Endothelial cell of umbilical vein (primary cell): ENCODE measurements around the gene GRIK3. TPM values are rescaled to one million over a fixed set of nuclear protein-coding genes. Genes with fewer than 3 reads are reported as not detected.

Experiments
- BruUV-seq: library from RNA; stranded (reverse); fragments of 400-500 nt; replicated peaks from 2 replicates; lab custom pipeline; 2021; lab: Mats Ljungman, UMichigan
- CTCF ChIA-PET: fragments of 300-600, 350-600 bp; sonication (Branson Sonifier 250); formaldehyde crosslinking; loops from one replicate; lab custom pipeline; 2021; ENCODE audit warnings: antibody characterized with exemption, inconsistent platforms; lab: Charles Lee
- POLR2A ChIA-PET: fragments of 300-600, 350-600 bp; sonication (Branson Sonifier 250); formaldehyde crosslinking; loops from one replicate; lab custom pipeline; 2021; ENCODE audit warnings: antibody characterized with exemption, inconsistent platforms; lab: Charles Lee
- DNase-seq: peaks from one replicate; pipeline ENCODE4 v3.0.0-alpha.2; 2011; ENCODE audit warnings: low read depth, low spot score
- FAIRE-seq: peaks from 2 replicates; lab custom pipeline; 2011; peaks lifted over from hg19 to GRCh38; lab: Jason Lieb, UNC
- H2AFZ ChIP-seq: 2 replicates; pipeline ENCODE4 v1.6.0; 2012; ENCODE audit warnings: low read depth, low read length, control low read depth, inconsistent platforms
- H3K27ac ChIP-seq: 2 replicates; pipeline ENCODE4 v1.5.1; 2011; ENCODE audit warnings: low read depth, mild to moderate bottlenecking, control low read depth, low read length, moderate library complexity; ENCODE audit not compliant: insufficient read depth
- H3K27me3 ChIP-seq, 2 experiments: 2 replicates each; pipeline versions ENCODE4 v1.6.0 to v1.6.1; 2011; ENCODE audit warnings: low read length in 2 of 2, mixed read lengths in 1 of 2; ENCODE audit not compliant: control insufficient read depth in 2 of 2, insufficient read depth in 2 of 2
- H3K36me3 ChIP-seq, 2 experiments: 2 replicates in 1 of 2; 3 replicates in 1 of 2; pipeline ENCODE4 v1.5.1; 2011; ENCODE audit warnings: low read length in 2 of 2, mild to moderate bottlenecking in 1 of 2, moderate library complexity in 1 of 2; ENCODE audit not compliant: control insufficient read depth in 2 of 2, insufficient read depth in 2 of 2; ENCODE audit errors: extremely low read depth in 1 of 2
- H3K4me1 ChIP-seq: 3 replicates; pipeline ENCODE4 v1.5.1; 2011; ENCODE audit warnings: mild to moderate bottlenecking, low read length; ENCODE audit not compliant: control insufficient read depth, insufficient read depth; ENCODE audit errors: extremely low read depth
- H3K4me2 ChIP-seq: 2 replicates; pipeline ENCODE4 v1.6.1; 2011; ENCODE audit warnings: low read length, control low read depth, mixed read lengths; ENCODE audit not compliant: insufficient read depth
- H3K4me3 ChIP-seq, 3 experiments: fragments of 200-600 bp in 1 of 3; sonication (generic), shearing (Covaris generic) in 1 of 3; replicated peaks in 1 of 3; 2 replicates each; pipeline ENCODE4 v1.5.1; 2011 to 2016; ENCODE audit warnings: control low read depth in 3 of 3, low read length in 3 of 3, mild to moderate bottlenecking in 2 of 3, inconsistent platforms in 1 of 3, low read depth in 1 of 3, moderate library complexity in 1 of 3; ENCODE audit not compliant: insufficient read depth in 1 of 3
- H3K79me2 ChIP-seq: 2 replicates; pipeline ENCODE4 v1.6.0; 2012; ENCODE audit warnings: low read length, inconsistent platforms; ENCODE audit not compliant: control insufficient read depth, insufficient read depth
- H3K9ac ChIP-seq: replicated peaks from 2 replicates; pipeline ENCODE3; 2011; ENCODE audit warnings: low read length, control low read depth; ENCODE audit not compliant: insufficient read depth; ENCODE audit errors: extremely low read depth
- H3K9me1 ChIP-seq: replicated peaks from 3 replicates; pipeline ENCODE4 v1.6.0; 2011; ENCODE audit warnings: mild to moderate bottlenecking, low read length; ENCODE audit not compliant: control insufficient read depth, insufficient read depth; ENCODE audit errors: extremely low read depth
- H3K9me3 ChIP-seq: replicated peaks from 2 replicates; pipeline ENCODE4 v1.5.1; 2012; ENCODE audit warnings: low read length, inconsistent platforms; ENCODE audit not compliant: control insufficient read depth, insufficient read depth
- H4K20me1 ChIP-seq: replicated peaks from 2 replicates; pipeline ENCODE3; 2011; ENCODE audit warnings: mild to moderate bottlenecking, low read length; ENCODE audit not compliant: control insufficient read depth, insufficient read depth; ENCODE audit errors: extremely low read depth
- EZH2 ChIP-seq: IDR thresholded peaks from 2 replicates; pipeline ENCODE4 v1.6.1; 2012; ENCODE audit warnings: borderline replicate concordance, low read depth, mild to moderate bottlenecking, moderate library complexity, low read length, inconsistent platforms; ENCODE audit not compliant: severe bottlenecking
- FOS ChIP-seq: IDR thresholded peaks from 2 replicates; pipeline ENCODE4 v1.6.1; 2011; ENCODE audit warnings: mild to moderate bottlenecking, low read length, moderate library complexity, borderline replicate concordance; ENCODE audit not compliant: insufficient read depth
- GATA2 ChIP-seq: IDR thresholded peaks from 2 replicates; pipeline ENCODE4 v1.7.0; 2011; ENCODE audit warnings: low read depth, mild to moderate bottlenecking, moderate library complexity, mixed read lengths, low read length; ENCODE audit not compliant: insufficient read length, insufficient read depth
- JUN ChIP-seq: IDR thresholded peaks from 2 replicates; pipeline ENCODE4 v1.6.1; 2011; ENCODE audit warnings: borderline replicate concordance, low read depth; ENCODE audit not compliant: insufficient read length, insufficient read depth
- MYC ChIP-seq: IDR thresholded peaks from one replicate; pipeline ENCODE4 v1.6.1; 2011; ENCODE audit warnings: mild to moderate bottlenecking, low read depth, low read length
- POLR2A ChIP-seq: IDR thresholded peaks from 2 replicates; pipeline ENCODE4 v1.6.1; 2012; ENCODE audit warnings: low read depth, mild to moderate bottlenecking, control low read depth, low read length
- POLR2AphosphoS5 ChIP-seq: IDR thresholded peaks from 2 replicates; pipeline ENCODE4 v1.6.1; 2012; ENCODE audit warnings: low read depth, mild to moderate bottlenecking, control low read depth, low read length, moderate library complexity; ENCODE audit not compliant: insufficient read depth
- dilution Hi-C: fragments of 300-500 bp; cut with MboI; formaldehyde crosslinking; loops from one replicate; pipeline ENCODE4 v1.15.0; 2019; ENCODE audit warnings: low sequenced_read_pairs; ENCODE audit not compliant: extremely low pct_ligation_motif_present
- intact Hi-C: fragments of 100-400 bp; cut with micrococcal nuclease; formaldehyde crosslinking; loops from one replicate; pipeline ENCODE4 v1.10.0; 2022
- polyA plus RNA-seq, 4 experiments: library from polyadenylated mRNA; depleted of rRNA in 3 of 4; stranded (reverse) in 3 of 4; unstranded in 1 of 4; fragments of >200 nt; gene quantifications; 2 replicates each; pipeline versions ENCODE4 v1.2.1 to v1.2.3, GENCODE V29; 2011 to 2012; ENCODE audit warnings: missing spikeins in 1 of 4
- total RNA-seq: library from RNA; stranded (reverse); gene quantifications from 2 replicates; pipeline ENCODE4 v1.2.3, GENCODE V29; 2021
- TF ChIP-seq, protein P1 (sequence below): IDR thresholded peaks from 2 replicates; pipeline ENCODE4 v1.6.1; 2011; ENCODE audit not compliant: insufficient read depth, insufficient read length
- TF ChIP-seq, protein P2 (sequence below), 2 donors: IDR thresholded peaks; 1 replicate in 1 of 2; 2 replicates in 1 of 2; pipeline ENCODE4 v1.5.1; 2011; ENCODE audit warnings: low read length in 2 of 2, mild to moderate bottlenecking in 2 of 2, moderate library complexity in 2 of 2, control low read depth in 1 of 2, inconsistent platforms in 1 of 2, low read depth in 1 of 2; ENCODE audit not compliant: insufficient read depth in 1 of 2; ENCODE audit errors: extremely low read depth in 1 of 2

The GRIK3 gene
- total and polyA plus RNA-seq, 2 donors (not counting 3 experiments of a cell fraction or from before 2014, with no cell fraction given), result not detected

DNA sequence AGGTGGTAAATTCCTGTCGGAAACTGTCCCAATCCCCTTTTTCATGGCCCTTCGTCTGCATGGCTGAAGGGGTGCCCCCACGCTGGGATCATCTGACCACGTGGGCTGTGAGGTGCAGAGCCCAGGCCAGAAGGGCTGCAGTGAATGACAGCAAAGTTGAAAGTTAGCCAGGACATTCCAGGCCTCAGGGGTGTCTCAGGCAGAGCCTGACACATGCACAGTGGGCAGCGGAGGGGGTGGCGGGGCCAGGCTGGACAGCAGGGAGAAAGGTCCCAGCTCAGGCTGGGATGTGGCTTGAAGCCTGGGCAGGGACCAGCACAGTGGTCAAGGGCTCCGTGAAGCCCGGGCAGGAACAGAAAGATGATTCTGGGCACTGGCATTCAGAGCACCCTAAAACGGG, 49.6 kb downstream of the GRIK3 start:
- Histone ChIP-seq H3K36me3 (no peaks in the 10 kb centered on the region), H2AFZ (no peak overlapping the region), H4K20me1 (no peaks in the 10 kb centered on the region), H3K4me2 (no peak overlapping the region), H3K9me3 (no peaks in the 10 kb centered on the region), H3K79me2 (no peaks in the 10 kb centered on the region), H3K27me3 (no peaks in the 10 kb centered on the region), H3K27ac (no peak overlapping the region), H3K9ac (no peak overlapping the region), H3K4me1 (no peaks in the 10 kb centered on the region), H3K9me1 (no peaks in the 10 kb centered on the region), H3K4me3 (no peak overlapping the region)
- dilution Hi-C loops, result no loop called here
- no TSS peak for BruUV-seq
- FAIRE-seq, result no peak
- ChIA-PET POLR2A (no interaction called here), CTCF (no interaction called here)
- DNase-seq, result no peak
- intact Hi-C loops, result no loop called here
- TF ChIP-seq POLR2A (no peak), FOS (no peak), JUN (no peak), GATA2 (no peak), MYC (no peak), POLR2AphosphoS5 (no peak)
- TF ChIP-seq, protein P1, sequence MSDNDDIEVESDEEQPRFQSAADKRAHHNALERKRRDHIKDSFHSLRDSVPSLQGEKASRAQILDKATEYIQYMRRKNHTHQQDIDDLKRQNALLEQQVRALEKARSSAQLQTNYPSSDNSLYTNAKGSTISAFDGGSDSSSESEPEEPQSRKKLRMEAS, result no peak

DNA sequence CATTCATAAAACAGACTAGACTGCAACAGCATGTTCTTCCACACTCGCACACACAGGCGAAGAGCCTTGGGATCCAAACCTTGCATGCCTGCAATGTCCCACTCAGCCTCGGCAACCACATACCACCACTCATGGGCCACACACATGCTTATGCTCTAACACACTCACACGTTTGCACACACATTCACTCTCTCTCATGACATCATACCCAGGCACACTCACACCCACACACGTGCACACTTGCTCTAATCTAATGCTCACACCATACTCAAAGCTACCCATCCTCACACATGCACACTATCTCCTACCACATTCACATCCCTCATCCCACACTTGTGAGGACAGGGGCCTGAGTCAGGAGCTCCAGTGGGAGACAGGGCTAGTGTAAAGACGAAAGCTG, 50.3 kb downstream of the GRIK3 start:
- H3K36me3 ChIP-seq, result no peaks in the 10 kb centered on the region
- H3K27me3 ChIP-seq, result no peaks in the 10 kb centered on the region
- intact Hi-C loops, result no loop called here
- H3K27ac ChIP-seq, result no peak overlapping the region
- no peak overlapping the region for H3K9ac ChIP-seq
- H3K9me1 ChIP-seq, result no peaks in the 10 kb centered on the region
- no peaks in the 10 kb centered on the region for H3K9me3 ChIP-seq
- no peak overlapping the region for H3K4me2 ChIP-seq
- TF ChIP-seq MYC (no peak), FOS (no peak), EZH2 (no peak), POLR2AphosphoS5 (no peak), GATA2 (no peak), JUN (no peak)
- TF ChIP-seq, protein P2, sequence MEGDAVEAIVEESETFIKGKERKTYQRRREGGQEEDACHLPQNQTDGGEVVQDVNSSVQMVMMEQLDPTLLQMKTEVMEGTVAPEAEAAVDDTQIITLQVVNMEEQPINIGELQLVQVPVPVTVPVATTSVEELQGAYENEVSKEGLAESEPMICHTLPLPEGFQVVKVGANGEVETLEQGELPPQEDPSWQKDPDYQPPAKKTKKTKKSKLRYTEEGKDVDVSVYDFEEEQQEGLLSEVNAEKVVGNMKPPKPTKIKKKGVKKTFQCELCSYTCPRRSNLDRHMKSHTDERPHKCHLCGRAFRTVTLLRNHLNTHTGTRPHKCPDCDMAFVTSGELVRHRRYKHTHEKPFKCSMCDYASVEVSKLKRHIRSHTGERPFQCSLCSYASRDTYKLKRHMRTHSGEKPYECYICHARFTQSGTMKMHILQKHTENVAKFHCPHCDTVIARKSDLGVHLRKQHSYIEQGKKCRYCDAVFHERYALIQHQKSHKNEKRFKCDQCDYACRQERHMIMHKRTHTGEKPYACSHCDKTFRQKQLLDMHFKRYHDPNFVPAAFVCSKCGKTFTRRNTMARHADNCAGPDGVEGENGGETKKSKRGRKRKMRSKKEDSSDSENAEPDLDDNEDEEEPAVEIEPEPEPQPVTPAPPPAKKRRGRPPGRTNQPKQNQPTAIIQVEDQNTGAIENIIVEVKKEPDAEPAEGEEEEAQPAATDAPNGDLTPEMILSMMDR (IDR thresholded peaks at IDR 0.05; ENCODE audit: extremely low read depth in 1 of 2, insufficient read depth in 1 of 2, low read depth in 1 of 2, low read length in 2 of 2), result no peak
- TF ChIP-seq, protein P1, result no peak
- no peaks in the 10 kb centered on the region for H3K4me1 ChIP-seq
- no peaks in the 10 kb centered on the region for H4K20me1 ChIP-seq
- no peak overlapping the region for H2AFZ ChIP-seq
- DNase-seq, result no peak
- no TSS peak for BruUV-seq
- FAIRE-seq, result no peak
- dilution Hi-C loops, result no loop called here
- no peaks in the 10 kb centered on the region for H3K79me2 ChIP-seq
- ChIA-PET CTCF (no interaction called here), POLR2A (no interaction called here)
- H3K4me3 ChIP-seq, result no peak overlapping the region
